ENCODE measurements around the gene TFIP11. TPM values are rescaled to one million over a fixed set of nuclear protein-coding genes. Genes with fewer than 3 reads are reported as not detected.

The TFIP11 gene
- total and polyA plus RNA-seq, 2 of the 13 experiments (the other 11 are each of a cell fraction or from before 2014, with no cell fraction given), result 15.4 to 22.8 TPM

DNA sequence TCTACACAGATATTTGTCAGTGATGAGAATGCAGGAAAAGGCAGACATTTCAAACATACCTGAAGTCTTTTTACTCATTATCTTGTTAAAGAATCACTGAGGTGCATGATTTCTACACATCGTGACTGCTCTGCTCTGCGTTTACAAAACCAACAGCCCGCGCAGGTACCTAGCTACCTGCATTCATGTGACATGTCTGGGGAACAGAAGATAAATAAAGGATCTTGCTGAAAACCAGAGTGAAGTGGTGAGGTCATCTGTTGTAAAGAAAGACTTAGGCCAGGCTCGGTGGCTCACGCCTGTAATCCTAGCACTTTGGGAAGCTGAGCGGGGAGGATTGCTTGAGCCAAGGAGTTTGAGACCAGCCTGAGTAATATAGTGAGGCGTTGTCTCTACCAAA lies 67.5 kb downstream of the TFIP11 start (continued):
- TF ChIP-seq, protein P1, sequence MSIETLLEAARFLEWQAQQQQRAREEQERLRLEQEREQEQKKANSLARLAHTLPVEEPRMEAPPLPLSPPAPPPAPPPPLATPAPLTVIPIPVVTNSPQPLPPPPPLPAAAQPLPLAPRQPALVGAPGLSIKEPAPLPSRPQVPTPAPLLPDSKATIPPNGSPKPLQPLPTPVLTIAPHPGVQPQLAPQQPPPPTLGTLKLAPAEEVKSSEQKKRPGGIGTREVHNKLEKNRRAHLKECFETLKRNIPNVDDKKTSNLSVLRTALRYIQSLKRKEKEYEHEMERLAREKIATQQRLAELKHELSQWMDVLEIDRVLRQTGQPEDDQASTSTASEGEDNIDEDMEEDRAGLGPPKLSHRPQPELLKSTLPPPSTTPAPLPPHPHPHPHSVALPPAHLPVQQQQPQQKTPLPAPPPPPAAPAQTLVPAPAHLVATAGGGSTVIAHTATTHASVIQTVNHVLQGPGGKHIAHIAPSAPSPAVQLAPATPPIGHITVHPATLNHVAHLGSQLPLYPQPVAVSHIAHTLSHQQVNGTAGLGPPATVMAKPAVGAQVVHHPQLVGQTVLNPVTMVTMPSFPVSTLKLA (IDR thresholded peaks at IDR 0.05), result no peak
- TF ChIP-seq BRCA1 (CRISPR knock-in tag; IDR thresholded peaks at IDR 0.05) (no peak), ZNF713 (CRISPR knock-in tag; IDR thresholded peaks at IDR 0.05) (no peak), RBAK (CRISPR knock-in tag; IDR thresholded peaks at IDR 0.05) (no peak), RORA (CRISPR knock-in tag; IDR thresholded peaks at IDR 0.05) (no peak), NFATC3 (CRISPR knock-in tag; IDR thresholded peaks at IDR 0.05) (no peak), TSC22D2 (CRISPR knock-in tag; IDR thresholded peaks at IDR 0.05; ENCODE audit: borderline replicate concordance) (no peak), ZNF24 (IDR thresholded peaks at IDR 0.05) (no peak), FOXM1 (CRISPR knock-in tag; IDR thresholded peaks at IDR 0.05) (no peak), KLF12 (CRISPR knock-in tag; IDR thresholded peaks at IDR 0.05; ENCODE audit: borderline replicate concordance) (no peak), SUZ12 (IDR thresholded peaks at IDR 0.05; ENCODE audit: low read depth, low read length) (no peak), MZF1 (CRISPR knock-in tag; IDR thresholded peaks at IDR 0.05; ENCODE audit: borderline replicate concordance) (no peak)
- TF ChIP-seq, protein P2, sequence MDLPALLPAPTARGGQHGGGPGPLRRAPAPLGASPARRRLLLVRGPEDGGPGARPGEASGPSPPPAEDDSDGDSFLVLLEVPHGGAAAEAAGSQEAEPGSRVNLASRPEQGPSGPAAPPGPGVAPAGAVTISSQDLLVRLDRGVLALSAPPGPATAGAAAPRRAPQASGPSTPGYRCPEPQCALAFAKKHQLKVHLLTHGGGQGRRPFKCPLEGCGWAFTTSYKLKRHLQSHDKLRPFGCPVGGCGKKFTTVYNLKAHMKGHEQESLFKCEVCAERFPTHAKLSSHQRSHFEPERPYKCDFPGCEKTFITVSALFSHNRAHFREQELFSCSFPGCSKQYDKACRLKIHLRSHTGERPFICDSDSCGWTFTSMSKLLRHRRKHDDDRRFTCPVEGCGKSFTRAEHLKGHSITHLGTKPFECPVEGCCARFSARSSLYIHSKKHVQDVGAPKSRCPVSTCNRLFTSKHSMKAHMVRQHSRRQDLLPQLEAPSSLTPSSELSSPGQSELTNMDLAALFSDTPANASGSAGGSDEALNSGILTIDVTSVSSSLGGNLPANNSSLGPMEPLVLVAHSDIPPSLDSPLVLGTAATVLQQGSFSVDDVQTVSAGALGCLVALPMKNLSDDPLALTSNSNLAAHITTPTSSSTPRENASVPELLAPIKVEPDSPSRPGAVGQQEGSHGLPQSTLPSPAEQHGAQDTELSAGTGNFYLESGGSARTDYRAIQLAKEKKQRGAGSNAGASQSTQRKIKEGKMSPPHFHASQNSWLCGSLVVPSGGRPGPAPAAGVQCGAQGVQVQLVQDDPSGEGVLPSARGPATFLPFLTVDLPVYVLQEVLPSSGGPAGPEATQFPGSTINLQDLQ (CRISPR knock-in tag; IDR thresholded peaks at IDR 0.05), result no peak
- TF ChIP-seq, protein P3, sequence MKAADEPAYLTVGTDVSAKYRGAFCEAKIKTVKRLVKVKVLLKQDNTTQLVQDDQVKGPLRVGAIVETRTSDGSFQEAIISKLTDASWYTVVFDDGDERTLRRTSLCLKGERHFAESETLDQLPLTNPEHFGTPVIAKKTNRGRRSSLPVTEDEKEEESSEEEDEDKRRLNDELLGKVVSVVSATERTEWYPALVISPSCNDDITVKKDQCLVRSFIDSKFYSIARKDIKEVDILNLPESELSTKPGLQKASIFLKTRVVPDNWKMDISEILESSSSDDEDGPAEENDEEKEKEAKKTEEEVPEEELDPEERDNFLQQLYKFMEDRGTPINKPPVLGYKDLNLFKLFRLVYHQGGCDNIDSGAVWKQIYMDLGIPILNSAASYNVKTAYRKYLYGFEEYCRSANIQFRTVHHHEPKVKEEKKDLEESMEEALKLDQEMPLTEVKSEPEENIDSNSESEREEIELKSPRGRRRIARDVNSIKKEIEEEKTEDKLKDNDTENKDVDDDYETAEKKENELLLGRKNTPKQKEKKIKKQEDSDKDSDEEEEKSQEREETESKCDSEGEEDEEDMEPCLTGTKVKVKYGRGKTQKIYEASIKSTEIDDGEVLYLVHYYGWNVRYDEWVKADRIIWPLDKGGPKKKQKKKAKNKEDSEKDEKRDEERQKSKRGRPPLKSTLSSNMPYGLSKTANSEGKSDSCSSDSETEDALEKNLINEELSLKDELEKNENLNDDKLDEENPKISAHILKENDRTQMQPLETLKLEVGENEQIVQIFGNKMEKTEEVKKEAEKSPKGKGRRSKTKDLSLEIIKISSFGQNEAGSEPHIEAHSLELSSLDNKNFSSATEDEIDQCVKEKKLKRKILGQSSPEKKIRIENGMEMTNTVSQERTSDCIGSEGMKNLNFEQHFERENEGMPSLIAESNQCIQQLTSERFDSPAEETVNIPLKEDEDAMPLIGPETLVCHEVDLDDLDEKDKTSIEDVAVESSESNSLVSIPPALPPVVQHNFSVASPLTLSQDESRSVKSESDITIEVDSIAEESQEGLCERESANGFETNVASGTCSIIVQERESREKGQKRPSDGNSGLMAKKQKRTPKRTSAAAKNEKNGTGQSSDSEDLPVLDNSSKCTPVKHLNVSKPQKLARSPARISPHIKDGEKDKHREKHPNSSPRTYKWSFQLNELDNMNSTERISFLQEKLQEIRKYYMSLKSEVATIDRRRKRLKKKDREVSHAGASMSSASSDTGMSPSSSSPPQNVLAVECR (CRISPR knock-in tag; IDR thresholded peaks at IDR 0.05; ENCODE audit: borderline replicate concordance), result no peak
- TF ChIP-seq, protein P4, sequence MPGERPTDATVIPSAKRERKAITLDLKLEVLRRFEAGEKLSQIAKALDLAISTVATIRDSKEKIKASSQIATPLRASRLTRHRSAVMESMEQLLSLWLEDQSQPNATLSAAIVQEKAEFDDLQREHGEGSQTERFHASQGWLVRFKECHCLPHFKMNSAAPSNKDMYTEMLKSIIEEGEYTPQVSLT (CRISPR knock-in tag; IDR thresholded peaks at IDR 0.05; ENCODE audit: borderline replicate concordance, low read depth), result no peak

All from HepG2 (cell line).